Forelimb muscle (tissue), 1 donor: Measurements from ENCODE around the gene TUBA3E. TPM values are rescaled to one million over a fixed set of nuclear protein-coding genes. Genes with fewer than 3 reads are reported as not detected.
"Not testable (repeated sequence)": the region's sequence is repeated elsewhere in the genome, so short reads cannot be mapped to it uniquely, and the experiment has no call there.

Experiments
- DNase-seq: peaks from one replicate; pipeline ENCODE4 v3.0.0-alpha.2; 2013; ENCODE audit warnings: low read depth
- polyA plus RNA-seq: library from polyadenylated mRNA; unstranded; fragments of 120-200 nt; gene quantifications from one replicate; pipeline ENCODE4 v1.2.1, GENCODE V29; 2013; ENCODE audit not compliant: insufficient read length

TUBA3E gene
- not detected for polyA plus RNA-seq

- no peak for DNase-seq
Measured at GRCh38 chr2:130198343-130198742, at the start of gene TUBA3E. Gene TUBA3E (minus strand): TSS chr2:130198439. CDS start chr2:130198360, 79 bp downstream.

GRCh38 chr2:130246430-130246829 lies 48.2 kb upstream of the TUBA3E start:
- DNase-seq, result no peak

- DNase-seq, result no peak
Measured at GRCh38 chr2:130245976-130246375, 47.7 kb upstream of the TUBA3E start.

- DNase-seq, result no peak
Measured at GRCh38 chr2:130243359-130243758, 45.1 kb upstream of the TUBA3E start.

- no peak for DNase-seq
Measured at GRCh38 chr2:130241041-130241707, 42.9 kb upstream of the TUBA3E start.

- DNase-seq, result not testable (repeated sequence)
Measured at GRCh38 chr2:130239581-130239980, 41.3 kb upstream of the TUBA3E start.

GRCh38 chr2:130233066-130233465 lies 34.8 kb upstream of the TUBA3E start:
- DNase-seq, result not testable (repeated sequence)

- DNase-seq, result no peak
Measured at GRCh38 chr2:130231656-130232055, 33.4 kb upstream of the TUBA3E start.

GRCh38 chr2:130230907-130231306 lies 32.7 kb upstream of the TUBA3E start:
- DNase-seq, result not testable (repeated sequence)

GRCh38 chr2:130230376-130230775 lies 32.1 kb upstream of the TUBA3E start:
- not testable (repeated sequence) for DNase-seq

GRCh38 chr2:130229161-130229510 lies 30.9 kb upstream of the TUBA3E start:
- not testable (repeated sequence) for DNase-seq

- not testable (repeated sequence) for DNase-seq
Measured at GRCh38 chr2:130228467-130229160, 30.4 kb upstream of the TUBA3E start.

GRCh38 chr2:130228005-130228404 lies 29.8 kb upstream of the TUBA3E start:
- DNase-seq, result not testable (repeated sequence)

GRCh38 chr2:130222523-130222922 lies 24.3 kb upstream of the TUBA3E start:
- not testable (repeated sequence) for DNase-seq

GRCh38 chr2:130220505-130220904 lies 22.3 kb upstream of the TUBA3E start:
- DNase-seq, result not testable (repeated sequence)

- DNase-seq, result not testable (repeated sequence)
Measured at GRCh38 chr2:130219147-130219546, 20.9 kb upstream of the TUBA3E start.

- DNase-seq, result not testable (repeated sequence)
Measured at GRCh38 chr2:130207051-130207450, 8.8 kb upstream of the TUBA3E start.

- DNase-seq, result not testable (repeated sequence)
Measured at GRCh38 chr2:130203150-130203549, 4.9 kb upstream of the TUBA3E start.

GRCh38 chr2:130202518-130202917 lies 4.3 kb upstream of the TUBA3E start:
- not testable (repeated sequence) for DNase-seq

GRCh38 chr2:130196052-130196451 lies 2.2 kb downstream of the TUBA3E start:
- DNase-seq, result not testable (repeated sequence)

- not testable (repeated sequence) for DNase-seq
Measured at GRCh38 chr2:130195089-130195635, 3.1 kb downstream of the TUBA3E start.

- DNase-seq, result not testable (repeated sequence)
Measured at GRCh38 chr2:130193824-130194223, 4.4 kb downstream of the TUBA3E start.

GRCh38 chr2:130192451-130192850 lies 5.8 kb downstream of the TUBA3E start:
- DNase-seq, result not testable (repeated sequence)
